ENCODE data around the gene STK39. TPM values are rescaled to one million over a fixed set of nuclear protein-coding genes. Genes with fewer than 3 reads are reported as not detected.

STK39 gene
- total and polyA plus RNA-seq, 4 donors = 8.5 to 18.7 (median 11.2) TPM

- TF ChIP-seq, protein P1, sequence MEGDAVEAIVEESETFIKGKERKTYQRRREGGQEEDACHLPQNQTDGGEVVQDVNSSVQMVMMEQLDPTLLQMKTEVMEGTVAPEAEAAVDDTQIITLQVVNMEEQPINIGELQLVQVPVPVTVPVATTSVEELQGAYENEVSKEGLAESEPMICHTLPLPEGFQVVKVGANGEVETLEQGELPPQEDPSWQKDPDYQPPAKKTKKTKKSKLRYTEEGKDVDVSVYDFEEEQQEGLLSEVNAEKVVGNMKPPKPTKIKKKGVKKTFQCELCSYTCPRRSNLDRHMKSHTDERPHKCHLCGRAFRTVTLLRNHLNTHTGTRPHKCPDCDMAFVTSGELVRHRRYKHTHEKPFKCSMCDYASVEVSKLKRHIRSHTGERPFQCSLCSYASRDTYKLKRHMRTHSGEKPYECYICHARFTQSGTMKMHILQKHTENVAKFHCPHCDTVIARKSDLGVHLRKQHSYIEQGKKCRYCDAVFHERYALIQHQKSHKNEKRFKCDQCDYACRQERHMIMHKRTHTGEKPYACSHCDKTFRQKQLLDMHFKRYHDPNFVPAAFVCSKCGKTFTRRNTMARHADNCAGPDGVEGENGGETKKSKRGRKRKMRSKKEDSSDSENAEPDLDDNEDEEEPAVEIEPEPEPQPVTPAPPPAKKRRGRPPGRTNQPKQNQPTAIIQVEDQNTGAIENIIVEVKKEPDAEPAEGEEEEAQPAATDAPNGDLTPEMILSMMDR (IDR thresholded peaks at IDR 0.05; ENCODE audit: control extremely low read depth, extremely low read depth) = no peak
Measured at GRCh38 chr2:168183308-168183997, 63.9 kb downstream of the STK39 start.

DNA sequence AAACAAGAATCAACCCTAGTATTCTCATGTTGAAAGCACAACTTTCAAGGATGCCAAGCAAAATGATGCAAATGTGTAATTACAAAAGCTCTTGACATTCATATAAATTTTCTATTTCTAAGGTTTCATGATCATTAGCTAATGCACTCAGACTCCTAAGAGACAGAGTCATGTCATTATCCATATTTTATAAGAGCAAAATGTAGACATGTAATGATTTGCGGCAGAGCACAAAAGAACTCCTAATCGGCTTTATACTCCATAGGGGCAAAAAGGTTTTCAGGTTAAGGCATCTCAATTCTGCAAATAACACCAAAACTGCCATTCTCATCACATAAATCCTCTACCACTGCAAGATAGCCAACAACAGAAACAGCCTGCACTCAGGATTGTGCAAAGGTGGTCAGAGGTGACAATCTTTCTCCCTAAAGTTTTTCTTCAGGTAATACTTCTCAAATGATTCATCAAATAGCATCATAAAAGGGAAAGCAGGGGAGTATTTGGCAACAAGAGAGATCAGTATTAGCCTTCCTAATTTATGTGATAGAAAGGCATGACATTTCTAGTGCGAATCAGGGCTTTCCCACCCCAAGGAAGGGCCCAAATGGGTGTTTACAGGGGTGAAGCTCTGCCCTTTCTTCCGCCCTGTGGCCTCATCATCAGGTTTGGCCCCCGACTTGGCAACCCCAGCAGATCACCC is 64.7 kb downstream of the STK39 start:
- Histone ChIP-seq H3K4me3 (no peak overlapping the region), H3K27me3 (ENCODE audit: control insufficient read depth in 3 of 3, insufficient read depth in 3 of 3, low read length in 2 of 3) (no peaks in the 10 kb centered on the region), H3K27ac (ENCODE audit: low read depth in 1 of 2, low read length in 1 of 2) (no peak overlapping the region), H3K4me1 (ENCODE audit: control insufficient read depth in 5 of 5, insufficient read depth in 5 of 5, low read length in 5 of 5) (peaks cover 0 to 33% (median 0%) of the 10 kb centered on the region in 5 donors), H3K9ac (ENCODE audit: insufficient read depth in 1 of 2, low read length in 2 of 2) (no peak overlapping the region), H3K36me3 (ENCODE audit: control insufficient read depth in 4 of 4, insufficient read depth in 4 of 4, low read length in 4 of 4) (peaks cover 0 to 8% (median 1%) of the 10 kb centered on the region in 4 donors), H3K9me3 (ENCODE audit: control insufficient read depth in 4 of 4, insufficient read depth in 3 of 4, low read length in 3 of 4) (no peaks in the 10 kb centered on the region)
- WGBS, 2 donors = 96 to 99% methylated on average over 5 of the region's 5 CpGs
- no peak for DNase-seq
- TF ChIP-seq, protein P1 (IDR thresholded peaks at IDR 0.05; ENCODE audit: control extremely low read depth, extremely low read depth) = no peak
- no peak for ATAC-seq (ENCODE audit: insufficient read depth, low FRiP score)

More at GRCh38 chr2:168183308-168183997, 63.9 kb downstream of the STK39 start:
- Histone ChIP-seq H3K4me3 (no peak overlapping the region), H3K27me3 (ENCODE audit: control insufficient read depth in 3 of 3, insufficient read depth in 3 of 3, low read length in 2 of 3) (no peaks in the 10 kb centered on the region), H3K4me1 (ENCODE audit: control insufficient read depth in 5 of 5, insufficient read depth in 5 of 5, low read length in 5 of 5) (peaks cover 0 to 40% (median 0%) of the 10 kb centered on the region in 5 donors), H3K9me3 (ENCODE audit: control insufficient read depth in 4 of 4, insufficient read depth in 3 of 4, low read length in 3 of 4) (no peaks in the 10 kb centered on the region), H3K36me3 (ENCODE audit: control insufficient read depth in 4 of 4, insufficient read depth in 4 of 4, low read length in 4 of 4) (peaks cover 0 to 8% (median 1%) of the 10 kb centered on the region in 4 donors), H3K27ac (ENCODE audit: low read depth in 1 of 2, low read length in 1 of 2) (no peak overlapping the region), H3K9ac (ENCODE audit: insufficient read depth in 1 of 2, low read length in 2 of 2) (no peak overlapping the region)
- ATAC-seq (ENCODE audit: insufficient read depth, low FRiP score) (no peak), DNase-seq (no peak)
- 95 to 97% methylated on average over 4 of the region's 4 CpGs for WGBS, 2 donors

GRCh38 chr2:168181825-168182224 is 65.6 kb downstream of the STK39 start:
- Histone ChIP-seq H3K9ac (ENCODE audit: insufficient read depth in 1 of 2, low read length in 2 of 2) (no peak overlapping the region), H3K27me3 (ENCODE audit: control insufficient read depth in 3 of 3, insufficient read depth in 3 of 3, low read length in 2 of 3) (no peaks in the 10 kb centered on the region), H3K27ac (ENCODE audit: low read depth in 1 of 2, low read length in 1 of 2) (no peak overlapping the region), H3K4me1 (ENCODE audit: control insufficient read depth in 5 of 5, insufficient read depth in 5 of 5, low read length in 5 of 5) (peaks cover 0 to 32% (median 0%) of the 10 kb centered on the region in 5 donors), H3K36me3 (ENCODE audit: control insufficient read depth in 4 of 4, insufficient read depth in 4 of 4, low read length in 4 of 4) (peaks cover 0 to 8% (median 1%) of the 10 kb centered on the region in 4 donors), H3K4me3 (no peak overlapping the region), H3K9me3 (ENCODE audit: control insufficient read depth in 4 of 4, insufficient read depth in 3 of 4, low read length in 3 of 4) (no peaks in the 10 kb centered on the region)
- DNase-seq (no peak), ATAC-seq (ENCODE audit: insufficient read depth, low FRiP score) (no peak)
- WGBS, 2 donors = 60 to 81% methylated on average over 4 of the region's 4 CpGs
- TF ChIP-seq, protein P1 (IDR thresholded peaks at IDR 0.05; ENCODE audit: control extremely low read depth, extremely low read depth) = no peak
